ENCODE results near the gene AMDHD2.
"Not testable (repeated sequence)": the region's sequence is repeated elsewhere in the genome, so short reads cannot be mapped to it uniquely, and the experiment has no call there.

AMDHD2 gene

GRCh38 chr16:2518823-2519710, 1.1 kb upstream of the AMDHD2 start:
- DNase-seq: no peak

DNA sequence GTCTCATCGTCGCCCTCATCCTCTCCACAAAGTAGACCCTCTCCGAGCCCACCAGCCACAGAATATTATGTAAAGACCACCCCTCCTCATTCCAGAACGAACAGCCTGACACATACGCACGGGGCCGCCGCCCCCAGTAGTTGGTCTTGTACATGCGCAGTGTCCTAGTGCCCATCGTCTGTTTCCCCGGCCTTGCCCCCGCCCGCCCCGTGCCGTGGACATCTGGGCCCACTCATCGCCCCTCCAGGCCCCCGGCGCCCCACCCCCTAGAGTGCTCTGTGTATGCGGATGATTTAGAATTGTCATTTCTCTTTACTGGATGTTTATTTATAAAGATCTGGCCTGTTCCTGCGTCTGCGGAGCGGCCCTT, 475 bp upstream of the AMDHD2 start:
- DNase-seq: no peak

GRCh38 chr16:2520784-2521531, 787 bp downstream of the AMDHD2 start:
- DNase-seq: peak; percentile 19 to 25

- no peak for DNase-seq
These were observed 3.6 kb downstream of the AMDHD2 start for GRCh38 chr16:2523801-2524231.

DNA sequence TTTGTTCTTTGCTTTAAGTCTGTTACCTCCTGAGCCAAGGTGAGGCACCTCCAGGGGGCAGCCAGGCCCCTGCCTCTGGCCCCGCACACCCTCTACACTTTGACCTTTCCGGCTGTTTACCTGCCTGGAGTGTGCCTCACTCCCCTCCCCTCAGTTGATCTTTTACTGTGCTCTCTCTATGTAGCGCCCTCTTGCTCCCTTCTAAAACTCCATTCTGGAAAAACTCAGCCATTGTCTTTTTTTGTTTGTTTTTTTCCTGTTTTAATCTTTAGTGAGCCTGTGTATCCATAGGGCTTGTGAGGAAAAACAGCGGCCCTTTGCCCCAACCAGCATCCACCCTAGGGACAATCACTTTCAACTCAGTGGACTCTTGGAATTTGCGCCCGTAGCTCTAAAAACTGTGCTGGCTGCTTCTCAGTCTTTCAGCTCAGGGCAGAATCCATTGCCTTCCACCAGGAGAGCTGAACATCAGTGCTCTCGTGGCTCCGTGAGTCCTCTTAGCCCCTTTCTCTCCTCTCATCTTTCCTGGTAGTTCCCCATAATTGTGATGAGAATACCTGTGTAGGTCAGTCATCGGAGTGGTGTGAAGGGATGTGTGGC, 4.3 kb downstream of the AMDHD2 start:
- DNase-seq: no peak

DNA sequence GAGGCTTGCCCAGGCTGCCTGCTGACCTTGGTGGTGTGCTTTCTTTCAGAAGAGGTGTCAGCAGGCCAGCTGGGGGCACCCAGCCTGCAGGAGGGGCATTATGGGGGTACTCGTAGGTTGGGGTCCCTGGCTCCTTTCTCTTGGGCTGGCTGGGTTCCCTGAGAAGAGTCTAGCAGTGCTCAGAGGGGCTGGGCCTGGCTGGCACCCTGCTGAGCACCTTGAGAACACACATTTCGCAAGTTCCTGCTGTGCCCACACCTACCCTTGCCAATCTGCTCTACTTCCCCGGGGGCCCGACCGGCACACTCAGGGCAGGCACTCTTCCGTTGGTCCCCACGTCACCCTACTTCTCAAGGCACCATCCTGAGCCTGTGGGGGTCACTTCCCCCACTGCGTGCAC, 6.0 kb downstream of the AMDHD2 start:
- DNase-seq: no peak

- DNase-seq: no peak
These were observed 7.1 kb downstream of the AMDHD2 start for GRCh38 chr16:2527071-2527783.

GRCh38 chr16:2527784-2528100, 7.6 kb downstream of the AMDHD2 start:
- DNase-seq: no peak

- DNase-seq: no peak
These were observed 8.2 kb downstream of the AMDHD2 start for GRCh38 chr16:2528161-2529060.

DNA sequence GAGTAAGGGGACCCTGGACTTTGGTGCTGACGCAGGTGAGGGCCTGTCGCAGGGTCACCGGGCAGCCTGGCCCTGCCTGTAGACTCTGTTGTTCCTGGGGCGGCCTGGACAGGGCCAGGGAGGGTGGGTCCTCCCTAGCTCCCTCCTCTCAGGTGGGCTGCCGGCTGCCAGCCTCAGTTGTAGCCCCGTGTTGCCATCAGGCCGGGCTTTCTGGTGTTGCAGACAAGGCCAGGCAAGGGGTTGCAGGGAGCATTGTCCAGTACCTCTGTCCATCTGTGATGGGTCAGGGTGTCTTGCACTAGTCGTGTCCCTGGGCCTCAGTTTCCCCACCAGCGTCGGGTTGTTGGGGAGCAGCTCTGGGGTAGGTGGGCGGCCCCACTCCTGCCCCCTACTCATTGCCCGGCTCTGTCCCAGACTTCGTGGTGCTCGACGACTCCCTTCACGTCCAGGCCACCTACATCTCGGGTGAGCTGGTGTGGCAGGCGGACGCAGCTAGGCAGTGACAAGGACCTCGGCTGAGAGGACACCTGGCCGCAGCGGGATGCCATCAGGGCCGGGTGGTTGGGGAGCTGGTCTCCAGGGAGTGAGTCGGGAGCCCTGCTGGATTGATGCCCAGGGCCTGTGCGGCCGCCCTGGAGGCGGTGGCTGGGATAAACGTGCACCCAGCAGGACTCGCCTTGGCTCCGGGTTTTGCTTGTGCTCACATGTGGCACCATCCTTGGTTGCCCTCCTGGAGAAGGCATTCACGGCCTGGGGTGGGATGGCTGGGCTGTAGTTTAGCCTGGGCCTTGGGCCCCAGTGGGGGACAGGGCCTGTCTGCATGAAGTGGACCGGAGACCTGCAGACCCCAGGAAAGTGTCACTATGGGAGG, 9.1 kb downstream of the AMDHD2 start:
- DNase-seq: no peak

DNA sequence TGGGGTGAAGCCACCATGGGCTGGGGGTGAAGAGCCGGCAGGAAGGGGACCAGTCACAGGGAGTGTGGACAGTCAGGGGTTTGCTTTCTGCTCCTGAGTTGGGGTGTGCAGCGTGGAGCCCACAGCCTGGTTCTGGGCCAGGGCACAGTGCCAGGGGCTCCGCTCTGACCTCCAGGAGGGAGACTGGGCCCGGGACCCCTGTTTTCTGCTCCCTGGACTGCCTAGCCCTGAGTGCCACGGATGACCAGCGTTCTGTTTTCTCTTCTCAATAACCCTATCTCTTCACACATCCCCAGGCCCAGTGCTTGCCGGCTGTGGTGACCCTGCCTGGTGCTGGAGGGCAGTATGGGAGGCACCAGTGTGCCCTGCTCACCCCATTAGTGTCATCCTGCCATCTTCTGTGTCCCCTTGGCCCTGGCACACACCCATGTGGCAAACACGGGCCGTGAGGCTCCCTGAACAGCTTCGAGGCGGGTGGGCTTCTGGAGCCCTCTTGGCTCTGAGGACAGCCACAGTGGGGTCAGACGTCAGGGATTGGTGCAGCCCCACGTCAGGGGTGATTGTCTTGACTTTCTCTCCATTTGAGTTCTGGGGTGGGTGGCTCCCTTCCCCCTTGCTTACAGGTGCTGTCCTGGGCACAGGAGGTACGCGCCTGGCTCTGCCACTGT, 9.9 kb downstream of the AMDHD2 start:
- no peak for DNase-seq

DNA sequence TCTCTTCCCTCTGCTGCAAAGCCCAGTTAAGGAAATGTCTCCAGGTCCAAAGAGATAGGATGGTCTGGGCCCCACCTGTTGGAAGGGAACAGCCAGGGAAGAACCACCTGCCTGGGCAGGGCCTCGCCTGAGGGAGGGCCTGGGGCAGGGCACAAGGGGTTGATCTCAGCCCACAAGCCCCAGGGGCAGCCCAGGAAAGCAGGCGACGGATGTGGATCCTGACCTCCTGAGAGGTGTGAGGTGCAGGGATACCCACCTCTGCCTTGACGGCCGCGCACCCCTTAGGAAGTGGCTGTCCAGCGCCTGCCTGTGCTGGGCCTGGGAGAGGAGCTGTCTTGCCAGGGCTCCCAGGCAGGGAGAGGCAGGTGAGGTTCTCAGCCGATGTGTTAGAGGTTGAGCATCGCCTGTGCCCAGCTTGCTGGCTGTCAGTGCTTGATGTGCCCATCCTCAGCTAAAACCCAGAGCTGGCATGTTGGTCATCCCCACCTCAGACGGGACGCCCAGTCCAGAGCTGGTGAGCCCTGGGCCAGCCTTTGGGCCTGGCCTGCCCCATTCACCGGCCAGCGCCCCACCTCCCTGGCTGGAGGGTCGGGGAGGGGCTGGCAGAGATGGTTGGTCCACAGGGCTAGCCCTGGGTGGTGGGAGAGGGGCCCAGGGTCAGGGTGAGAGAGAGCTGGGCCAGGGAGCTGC, 10.6 kb downstream of the AMDHD2 start:
- no peak for DNase-seq

- DNase-seq: no peak
These were observed 11.2 kb downstream of the AMDHD2 start, which contains the start of gene CEMP1 for GRCh38 chr16:2531371-2531695. Gene CEMP1, minus strand, starts transcription at chr16:2531408. Its CDS starts 335 bp downstream, at chr16:2531073.

- DNase-seq: peak; percentile 96 to 97
These were observed 11.7 kb downstream of the AMDHD2 start for GRCh38 chr16:2531696-2532493.

- DNase-seq: peak; percentile 37 to 43
These were observed 12.4 kb downstream of the AMDHD2 start for GRCh38 chr16:2532494-2533141.

DNA sequence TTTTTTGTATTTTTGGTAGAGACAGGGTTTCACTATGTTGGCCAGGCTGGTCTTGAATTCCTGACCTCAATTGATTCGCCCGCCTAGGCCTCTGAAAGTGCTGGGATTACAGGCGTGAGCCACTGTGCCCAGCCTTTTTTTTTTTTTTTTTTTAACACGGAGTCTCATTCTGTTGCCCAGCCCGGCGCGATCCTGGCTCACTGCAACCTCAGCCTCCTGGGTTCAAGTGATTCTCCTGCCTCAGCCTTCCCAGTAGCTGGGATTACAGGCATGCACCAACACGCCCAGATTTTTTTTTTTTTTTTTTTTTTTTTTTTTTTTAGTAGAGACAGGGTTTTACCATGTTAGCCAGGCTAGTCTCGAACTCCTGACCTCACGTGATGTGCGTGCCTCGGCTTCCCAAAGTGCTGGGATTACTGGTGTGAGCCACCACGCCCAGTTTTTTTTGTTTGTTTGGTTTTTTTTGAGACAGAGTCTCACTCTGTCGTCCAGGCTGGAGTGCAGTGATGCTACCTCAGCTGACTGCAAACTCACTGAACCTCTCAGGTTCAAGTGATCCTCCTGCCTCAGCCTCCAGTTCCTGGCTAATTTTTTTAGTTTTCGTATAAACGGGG, 13.1 kb downstream of the AMDHD2 start:
- not testable (repeated sequence) for DNase-seq

GRCh38 chr16:2533912-2534311, 13.7 kb downstream of the AMDHD2 start:
- no peak for DNase-seq

DNA sequence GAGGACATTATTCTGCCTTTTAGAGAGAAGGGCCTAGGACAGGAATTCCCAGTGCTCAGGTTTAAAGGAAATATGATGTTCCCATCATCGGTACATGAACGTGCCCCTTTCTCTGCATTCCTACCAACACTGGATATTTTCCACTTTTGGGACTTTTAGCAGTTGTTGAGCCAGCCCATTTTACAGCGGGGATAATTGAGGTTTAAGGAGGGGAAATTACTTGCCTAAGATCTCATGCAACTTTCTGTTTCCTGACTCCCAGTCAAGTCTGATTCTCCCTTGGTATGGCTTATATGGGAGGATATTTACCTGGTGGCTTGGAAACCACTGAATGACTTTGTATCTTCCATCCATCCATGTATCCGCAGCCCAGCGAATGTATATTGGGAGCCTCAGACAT, 14.2 kb downstream of the AMDHD2 start:
- not testable (repeated sequence) for DNase-seq

Measured in activated CD4-positive, alpha-beta T cell treated with anti-CD3 and anti-CD28 coated beads, Interleukin-2, amount 50 U/mL, for 4 hours (primary cell).